ENCODE measurements around the gene CHL1.

DNA sequence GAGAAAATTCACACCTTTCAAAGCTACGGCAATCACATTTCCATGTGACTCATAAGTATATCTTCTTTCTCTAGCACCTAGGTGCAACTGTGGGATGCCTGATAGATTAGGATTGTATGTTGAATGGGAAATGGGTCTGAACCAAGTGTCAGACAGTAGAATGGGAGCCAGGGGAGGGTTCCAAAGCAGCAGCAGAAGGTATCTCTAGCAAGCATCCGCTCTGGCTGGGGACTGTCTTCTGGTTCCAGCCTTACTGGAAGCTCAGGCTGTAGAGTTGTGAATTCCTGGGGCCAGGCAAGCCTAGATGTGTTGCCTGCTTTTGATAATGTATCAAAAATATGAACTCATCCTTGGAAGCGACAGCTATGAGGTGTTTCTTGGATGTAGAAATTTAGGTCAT lies 2.1 kb upstream of the CHL1 start:
- TF ChIP-seq, protein P1, sequence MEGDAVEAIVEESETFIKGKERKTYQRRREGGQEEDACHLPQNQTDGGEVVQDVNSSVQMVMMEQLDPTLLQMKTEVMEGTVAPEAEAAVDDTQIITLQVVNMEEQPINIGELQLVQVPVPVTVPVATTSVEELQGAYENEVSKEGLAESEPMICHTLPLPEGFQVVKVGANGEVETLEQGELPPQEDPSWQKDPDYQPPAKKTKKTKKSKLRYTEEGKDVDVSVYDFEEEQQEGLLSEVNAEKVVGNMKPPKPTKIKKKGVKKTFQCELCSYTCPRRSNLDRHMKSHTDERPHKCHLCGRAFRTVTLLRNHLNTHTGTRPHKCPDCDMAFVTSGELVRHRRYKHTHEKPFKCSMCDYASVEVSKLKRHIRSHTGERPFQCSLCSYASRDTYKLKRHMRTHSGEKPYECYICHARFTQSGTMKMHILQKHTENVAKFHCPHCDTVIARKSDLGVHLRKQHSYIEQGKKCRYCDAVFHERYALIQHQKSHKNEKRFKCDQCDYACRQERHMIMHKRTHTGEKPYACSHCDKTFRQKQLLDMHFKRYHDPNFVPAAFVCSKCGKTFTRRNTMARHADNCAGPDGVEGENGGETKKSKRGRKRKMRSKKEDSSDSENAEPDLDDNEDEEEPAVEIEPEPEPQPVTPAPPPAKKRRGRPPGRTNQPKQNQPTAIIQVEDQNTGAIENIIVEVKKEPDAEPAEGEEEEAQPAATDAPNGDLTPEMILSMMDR (IDR thresholded peaks at IDR 0.05; ENCODE audit: low read length), result no peak
- no peak for TF ChIP-seq EZH2 (IDR thresholded peaks at IDR 0.05; ENCODE audit: borderline replicate concordance, low read length)
